Peyer's patch (tissue), 4 donors: Measurements from ENCODE around the gene EZH1. TPM values are rescaled to one million over a fixed set of nuclear protein-coding genes. Genes with fewer than 3 reads are reported as not detected.

Source experiments
- DNase-seq, 3 donors: peaks; one replicate each; pipeline ENCODE4 v3.0.0-alpha.2; 2017 to 2019
- H3K27ac ChIP-seq, 4 donors: fragments of 200-600 bp; sonication (generic); one replicate each; pipeline ENCODE4 v1.5.1; 2016 to 2019
- H3K27me3 ChIP-seq, 2 donors: fragments of 200-600 bp; sonication (generic); one replicate each; pipeline ENCODE4 v1.5.1; 2019
- H3K36me3 ChIP-seq, 3 donors: fragments of 200-600 bp; sonication (generic); one replicate each; pipeline ENCODE4 v1.5.1; 2016 to 2019
- H3K4me1 ChIP-seq, 4 donors: fragments of 200-600 bp; sonication (generic); one replicate each; pipeline ENCODE4 v1.5.1; 2016 to 2019
- H3K4me3 ChIP-seq, 4 donors: fragments of 200-600 bp; sonication (generic); 1 replicate in 3 of 4; 2 replicates in 1 of 4; pipeline ENCODE4 v1.5.1; 2016 to 2019; ENCODE audit warnings: mild to moderate bottlenecking in 1 of 4
- H3K9me3 ChIP-seq, 4 donors: fragments of 200-600 bp; sonication (generic); one replicate each; pipeline ENCODE4 v1.5.1; 2016 to 2019; ENCODE audit warnings: mild to moderate bottlenecking in 1 of 4
- CTCF ChIP-seq, 6 experiments: fragments of 450-650 bp in 4 of 6; fragments of 200-600 bp in 2 of 6; sonication (generic) in 1 of 6; IDR thresholded peaks; one replicate each; pipeline ENCODE4 v1.5.1; 2017 to 2019; ENCODE audit warnings: antibody characterized with exemption in 6 of 6, mild to moderate bottlenecking in 3 of 6, moderate library complexity in 1 of 6
- POLR2A ChIP-seq, 2 donors: fragments of 450-650 bp; IDR thresholded peaks; one replicate each; pipeline ENCODE4 v1.5.1; 2017; ENCODE audit warnings: antibody characterized with exemption in 2 of 2, mild to moderate bottlenecking in 2 of 2, moderate library complexity in 2 of 2
- total RNA-seq, 4 donors: library from RNA; depleted of rRNA; stranded (reverse); fragments of >200 nt; gene quantifications; one replicate each; pipeline ENCODE4 v1.1.0, GENCODE V29; 2016

The EZH1 gene
- total RNA-seq, 4 donors from 2014 or later = 33.5 to 120 (median 64.4) TPM

- peak; percentile 82 to 92 (median 91) for DNase-seq
- Histone ChIP-seq H3K27me3 (no peaks in the 10 kb centered on the region), H3K36me3 (peaks cover 0 to 4% (median 0%) of the 10 kb centered on the region in 3 donors), H3K4me1 (peaks cover 5 to 70% (median 50%) of the 10 kb centered on the region in 4 donors), H3K27ac (peak overlapping the region; percentile 88 to 96 (median 92)), H3K4me3 (peak overlapping the region; percentile 69 to 85 (median 70)), H3K9me3 (no peaks in the 10 kb centered on the region)
- TF ChIP-seq POLR2A (IDR thresholded peaks at IDR 0.05) (peak in 1 of 2 donors; percentile 52), CTCF (IDR thresholded peaks at IDR 0.05) (no peak)
These were observed 66.7 kb downstream of the EZH1 start for GRCh38 chr17:42677921-42678781.

- TF ChIP-seq POLR2A (IDR thresholded peaks at IDR 0.05) = no peak
- TF ChIP-seq CTCF (IDR thresholded peaks at IDR 0.05) = no peak
- Histone ChIP-seq H3K27ac (peak overlapping the region; percentile 88 to 96 (median 92)), H3K27me3 (no peaks in the 10 kb centered on the region), H3K4me3 (peak overlapping the region; percentile 69 to 85 (median 75)), H3K36me3 (peaks cover 0 to 13% (median 0%) of the 10 kb centered on the region in 3 donors), H3K9me3 (no peaks in the 10 kb centered on the region), H3K4me1 (peaks cover 0 to 66% (median 48%) of the 10 kb centered on the region in 4 donors)
- peak; percentile 99 to 100 (median 100) for DNase-seq
These were observed 67.6 kb downstream of the EZH1 start for GRCh38 chr17:42677012-42677857.

- DNase-seq = no peak
- Histone ChIP-seq H3K36me3 (peaks cover 0 to 20% (median 0%) of the 10 kb centered on the region in 3 donors), H3K27me3 (no peaks in the 10 kb centered on the region), H3K27ac (peak within 1 kb of the TSS; percentile 88 to 96 (median 92)), H3K4me1 (peaks cover 0 to 62% (median 44%) of the 10 kb centered on the region in 4 donors), H3K4me3 (peak within 1 kb of the TSS; percentile 69 to 85 (median 75)), H3K9me3 (no peaks in the 10 kb centered on the region)
- TF ChIP-seq POLR2A (IDR thresholded peaks at IDR 0.05) (peak in 1 of 2 donors; percentile 41), CTCF (IDR thresholded peaks at IDR 0.05) (no peak)
These were observed 68.3 kb downstream of the EZH1 start, which contains the start of gene PLEKHH3 for GRCh38 chr17:42676424-42677011. TSS of gene PLEKHH3 (minus strand) at chr17:42676994. CDS start at chr17:42676563, 431 bp downstream.

DNA sequence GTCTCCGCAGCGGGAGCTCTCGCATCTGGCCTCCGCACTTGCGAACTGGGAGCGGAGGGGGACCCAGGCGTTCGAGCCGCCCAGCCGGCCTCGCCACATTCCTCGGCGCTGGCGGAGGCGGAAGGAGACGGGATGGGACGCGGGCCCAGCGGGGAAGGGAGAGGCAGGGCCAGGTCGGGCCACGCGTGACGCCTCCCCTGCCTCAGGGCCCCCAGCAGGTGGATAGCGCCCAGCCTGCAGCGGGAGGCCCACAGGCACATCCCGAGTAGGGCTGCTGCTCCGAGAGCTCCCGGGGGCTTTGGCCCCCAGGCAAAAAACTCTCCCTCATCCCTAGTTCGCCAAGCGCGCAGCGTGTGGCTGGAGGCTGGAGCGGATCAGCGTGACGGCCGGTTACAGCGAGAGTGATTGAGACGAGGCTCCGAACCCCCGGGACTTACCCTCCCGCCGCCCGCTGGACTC lies 68.8 kb downstream of the EZH1 start:
- H3K4me1 ChIP-seq = peaks cover 0 to 62% (median 40%) of the 10 kb centered on the region in 4 donors
- peak overlapping the region; percentile 54 to 96 (median 90) for H3K27ac ChIP-seq
- no peaks in the 10 kb centered on the region for H3K27me3 ChIP-seq
- peaks cover 0 to 25% (median 0%) of the 10 kb centered on the region in 3 donors for H3K36me3 ChIP-seq
- DNase-seq = peak in 1 of 3 donors; percentile 70
- H3K4me3 ChIP-seq = peak overlapping the region; percentile 69 to 85 (median 75)
- TF ChIP-seq POLR2A (IDR thresholded peaks at IDR 0.05) (peak in 1 of 2 donors; percentile 19), CTCF (IDR thresholded peaks at IDR 0.05) (no peak)
- no peaks in the 10 kb centered on the region for H3K9me3 ChIP-seq
